DMS79 (cell line): ENCODE results near the gene BBLN.

Source experiments
- DNase-seq: peaks from one replicate; lab custom pipeline; 2025; lab: John Stamatoyannopoulos, UW

BBLN gene

DNA sequence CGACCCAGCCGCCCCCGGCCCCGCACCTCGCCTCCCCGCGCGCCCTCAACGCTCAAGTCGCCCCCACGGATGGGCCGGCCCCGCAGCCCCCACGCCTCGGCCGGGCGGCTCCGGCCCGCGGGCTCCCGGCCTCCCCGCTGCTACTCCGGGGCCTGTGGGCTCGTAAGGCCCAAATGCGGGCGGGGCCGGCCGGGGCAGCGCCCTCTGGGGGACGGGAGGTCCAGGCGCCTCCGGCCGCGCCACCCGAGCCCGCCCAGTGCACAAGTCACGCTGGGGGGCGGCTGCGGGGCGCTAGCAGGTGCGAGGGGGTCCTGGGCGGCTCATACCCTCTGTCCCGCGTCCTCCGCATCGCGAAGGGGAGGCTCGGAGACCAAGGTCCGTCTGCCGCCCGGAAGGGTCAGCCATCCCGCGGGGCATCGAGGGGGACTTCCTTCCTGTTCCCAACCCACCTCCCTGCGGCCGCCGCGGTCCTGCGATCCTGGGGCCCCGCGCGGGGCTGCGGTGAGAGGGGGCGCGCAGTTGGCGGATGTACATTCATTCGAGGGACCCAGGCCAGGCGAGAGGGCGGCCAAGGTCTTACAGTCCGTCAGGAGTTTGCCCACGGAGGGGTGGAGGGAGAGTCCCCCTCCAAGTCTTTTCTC is 31.5 kb downstream of the BBLN start, which contains the start of gene CIZ1:
TSS of gene CIZ1 (minus strand) at position 167 of the 641 bp plus-strand sequence. CDS start 715 bp downstream, outside the sequence.
- DNase-seq, result peak; percentile 58

DNA sequence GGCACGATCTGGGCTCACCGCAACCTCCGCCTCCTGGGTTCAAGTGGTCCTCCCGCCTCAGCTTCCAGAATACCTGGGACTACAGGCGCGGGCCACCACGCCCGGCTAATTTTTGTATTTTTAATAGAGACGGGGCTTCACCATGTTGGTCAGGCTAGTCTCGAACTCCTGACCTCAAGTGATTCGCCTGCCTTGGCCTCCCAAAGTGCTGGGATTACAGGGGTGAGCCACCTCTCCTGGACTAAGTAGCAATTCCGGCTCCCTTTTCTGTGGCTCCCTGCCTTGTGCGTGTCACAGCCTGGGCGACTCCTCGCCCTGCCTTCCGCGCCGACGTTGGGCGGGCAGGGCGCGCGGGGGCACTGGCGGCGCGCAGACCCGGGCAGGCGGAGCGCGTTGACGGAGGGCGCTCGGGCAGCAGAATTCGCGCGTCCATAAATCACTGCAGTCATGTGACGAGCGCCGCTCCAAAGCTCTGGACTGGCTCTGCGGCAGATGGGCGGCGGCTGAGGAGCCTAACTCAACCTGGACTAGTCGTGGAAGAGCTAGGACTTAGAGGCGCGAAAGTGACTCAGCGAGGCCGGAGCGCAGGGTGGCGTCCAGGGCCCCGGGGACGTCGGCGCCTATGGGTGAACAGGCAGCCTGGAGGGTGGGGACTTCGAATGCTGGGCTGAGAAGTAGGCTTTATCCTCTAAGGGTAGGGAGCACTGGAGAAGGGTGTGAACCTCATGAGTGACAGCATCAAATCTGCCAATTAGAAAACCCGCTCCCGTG is 32.7 kb downstream of the BBLN start:
- peak; percentile 85 for DNase-seq

DNA sequence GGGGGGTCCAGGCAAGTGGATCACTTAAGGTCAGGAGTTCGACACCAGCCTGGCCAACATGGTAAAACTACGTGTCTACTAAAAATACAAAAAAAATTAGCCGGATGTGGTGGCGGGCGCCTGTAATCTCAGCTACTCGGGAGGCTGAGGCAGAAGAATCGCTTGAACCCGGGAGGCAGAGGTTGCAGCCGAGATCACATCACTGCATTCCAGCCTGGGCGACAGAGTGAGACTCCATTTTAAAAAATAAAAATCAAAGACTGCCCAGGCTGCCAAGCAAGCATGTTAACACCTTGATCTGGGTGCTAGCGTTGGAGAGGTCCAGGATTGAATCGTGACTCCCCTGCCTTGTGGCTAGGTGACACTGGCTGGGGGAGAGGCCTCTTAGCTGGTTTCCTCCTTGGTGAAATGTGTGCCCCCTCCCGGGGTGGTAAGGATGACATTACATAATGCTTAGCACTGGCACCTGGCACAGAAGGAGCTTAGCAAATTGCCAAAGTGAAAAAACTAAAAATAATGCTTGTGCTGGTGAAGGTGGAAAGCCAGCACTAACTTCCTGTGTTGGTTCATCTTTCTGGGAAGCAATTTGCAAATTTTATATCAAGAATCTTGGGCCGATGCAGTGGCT is 33.5 kb downstream of the BBLN start:
- no peak for DNase-seq

GRCh38 chr9:128201441-128202369 is 41.6 kb downstream of the BBLN start:
- no peak for DNase-seq

- no peak for DNase-seq
Measured at GRCh38 chr9:128202648-128203023, 42.6 kb downstream of the BBLN start.

DNA sequence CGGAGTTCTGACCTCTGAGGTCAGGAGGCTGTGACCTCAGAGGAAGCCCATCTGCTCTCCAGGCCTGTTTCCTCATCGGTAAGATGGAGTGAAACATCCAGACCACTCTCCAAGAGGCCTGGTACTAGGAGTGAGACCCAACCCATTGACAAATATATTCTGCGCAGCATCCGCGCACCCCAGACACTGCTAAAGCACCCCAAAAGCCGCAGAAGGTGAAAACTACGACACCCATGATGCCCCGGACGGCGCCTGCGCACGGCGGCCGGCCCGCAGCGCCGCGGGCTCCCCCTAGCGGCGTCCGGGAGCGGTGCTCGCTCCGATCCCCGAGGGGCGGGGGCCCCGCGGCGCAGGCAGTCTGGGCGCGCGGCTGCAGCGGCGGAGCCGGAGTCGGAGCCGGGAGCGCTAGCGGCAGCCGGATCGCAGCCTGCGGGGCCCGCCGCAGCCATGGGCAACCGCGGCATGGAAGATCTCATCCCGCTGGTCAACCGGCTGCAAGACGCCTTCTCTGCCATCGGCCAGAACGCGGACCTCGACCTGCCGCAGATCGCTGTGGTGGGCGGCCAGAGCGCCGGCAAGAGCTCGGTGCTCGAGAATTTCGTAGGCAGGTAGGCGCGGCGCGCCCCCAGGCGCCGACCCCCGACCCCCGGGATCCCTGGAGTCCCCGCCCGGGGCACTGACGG is 43.1 kb downstream of the BBLN start, which contains the start of gene DNM1:
TSS of gene DNM1 (plus strand) at position 356 of the 683 bp plus-strand sequence. CDS start at position 448, 92 bp downstream.
- DNase-seq, result no peak

DNA sequence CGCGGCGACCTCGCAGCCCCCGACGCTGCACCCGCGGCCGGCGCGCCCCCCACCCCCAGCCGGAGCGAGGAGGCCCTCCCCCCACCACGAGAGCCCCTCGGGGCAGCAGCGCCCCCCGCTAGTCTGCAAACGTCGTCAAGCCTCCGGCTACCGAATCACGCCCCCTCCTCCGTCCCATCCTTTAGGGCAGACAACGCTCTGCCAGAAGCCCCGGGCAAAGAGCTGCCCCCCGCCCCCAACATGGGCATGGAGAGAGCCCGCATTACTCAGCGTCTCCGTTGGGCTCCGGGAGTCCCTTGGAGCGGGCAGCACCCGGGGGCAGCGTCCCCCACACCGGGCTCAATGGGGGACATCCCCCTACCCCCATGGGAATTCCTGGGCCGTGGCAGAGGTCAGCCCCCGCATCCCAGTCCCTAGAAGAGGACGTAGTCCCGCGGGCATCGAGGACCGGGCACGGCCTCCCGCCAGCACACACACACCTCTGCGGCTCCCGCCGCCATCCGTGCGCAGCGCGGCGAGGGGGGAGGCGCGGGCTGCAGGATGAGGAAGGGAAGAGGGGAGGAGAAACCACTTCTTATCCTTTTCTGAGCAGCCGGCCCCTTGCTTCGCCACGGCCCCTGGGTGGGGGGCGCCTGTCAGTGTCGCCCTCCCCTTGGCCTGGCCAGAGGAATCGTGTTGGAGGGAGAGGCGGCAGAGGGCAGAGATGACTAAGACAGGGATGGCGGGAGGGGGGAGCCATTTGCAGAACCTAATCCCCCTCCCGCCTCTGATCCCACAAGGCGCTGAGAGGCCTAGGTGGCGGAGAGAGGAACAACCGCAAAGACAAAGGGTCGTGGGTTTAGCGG is 43.9 kb downstream of the BBLN start:
- DNase-seq, result peak; percentile 69

DNA sequence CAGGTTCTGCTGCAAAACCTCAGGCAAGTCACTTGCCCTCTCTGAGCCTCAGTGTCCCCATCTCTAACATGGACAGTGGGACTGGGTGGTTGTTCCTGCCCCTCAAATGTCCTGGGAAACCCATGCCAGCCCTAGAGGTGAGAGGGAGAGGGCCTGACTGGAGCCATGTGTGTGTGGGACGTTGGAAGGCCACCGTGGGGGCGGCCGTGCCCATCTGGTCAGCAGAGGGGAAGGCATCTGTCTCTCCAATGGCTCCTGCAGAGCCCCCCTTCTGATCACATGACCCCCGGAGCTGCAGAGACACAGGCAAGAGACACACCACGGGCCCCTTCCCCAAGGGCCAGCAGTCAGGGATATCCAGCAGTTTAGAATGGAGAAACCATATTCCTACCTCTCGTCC is 44.8 kb downstream of the BBLN start:
- no peak for DNase-seq

DNA sequence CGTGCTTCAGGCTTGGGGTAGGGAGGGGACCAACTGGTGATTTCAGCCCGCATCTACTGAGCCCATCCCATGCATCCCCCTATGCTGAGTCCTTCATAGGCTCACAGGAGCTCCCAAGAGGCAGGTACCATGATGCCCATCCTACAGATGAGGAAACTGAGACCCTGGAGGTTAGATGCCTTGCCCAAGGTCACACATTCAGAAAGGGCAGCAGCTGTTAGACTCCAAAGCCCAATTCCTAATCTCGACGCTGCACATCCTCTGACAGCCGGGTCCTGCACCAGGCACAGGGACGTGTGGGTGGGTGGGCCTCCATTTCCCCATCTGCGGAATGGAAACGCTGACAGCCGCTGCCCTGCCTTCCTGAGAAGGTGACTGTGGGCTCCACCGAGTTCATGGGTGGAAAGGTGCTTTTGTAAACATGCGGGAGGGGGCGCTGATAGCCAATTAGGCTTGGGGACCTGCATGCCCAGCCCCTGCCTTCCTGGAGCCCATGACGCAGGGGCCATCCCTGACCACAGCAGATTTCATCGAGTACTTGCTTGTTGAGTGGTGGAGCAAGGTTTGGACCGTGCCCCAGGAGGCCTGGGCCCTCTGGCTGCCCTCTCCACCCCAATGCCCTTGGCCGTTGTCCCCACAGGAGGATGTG is 45.4 kb downstream of the BBLN start:
- no peak for DNase-seq

- DNase-seq, result no peak
Measured at GRCh38 chr9:128206484-128206883, 46.4 kb downstream of the BBLN start.

- DNase-seq, result no peak
Measured at GRCh38 chr9:128206916-128207910, 47.1 kb downstream of the BBLN start.

- no peak for DNase-seq
Measured at GRCh38 chr9:128208386-128208785, 48.3 kb downstream of the BBLN start.

DNA sequence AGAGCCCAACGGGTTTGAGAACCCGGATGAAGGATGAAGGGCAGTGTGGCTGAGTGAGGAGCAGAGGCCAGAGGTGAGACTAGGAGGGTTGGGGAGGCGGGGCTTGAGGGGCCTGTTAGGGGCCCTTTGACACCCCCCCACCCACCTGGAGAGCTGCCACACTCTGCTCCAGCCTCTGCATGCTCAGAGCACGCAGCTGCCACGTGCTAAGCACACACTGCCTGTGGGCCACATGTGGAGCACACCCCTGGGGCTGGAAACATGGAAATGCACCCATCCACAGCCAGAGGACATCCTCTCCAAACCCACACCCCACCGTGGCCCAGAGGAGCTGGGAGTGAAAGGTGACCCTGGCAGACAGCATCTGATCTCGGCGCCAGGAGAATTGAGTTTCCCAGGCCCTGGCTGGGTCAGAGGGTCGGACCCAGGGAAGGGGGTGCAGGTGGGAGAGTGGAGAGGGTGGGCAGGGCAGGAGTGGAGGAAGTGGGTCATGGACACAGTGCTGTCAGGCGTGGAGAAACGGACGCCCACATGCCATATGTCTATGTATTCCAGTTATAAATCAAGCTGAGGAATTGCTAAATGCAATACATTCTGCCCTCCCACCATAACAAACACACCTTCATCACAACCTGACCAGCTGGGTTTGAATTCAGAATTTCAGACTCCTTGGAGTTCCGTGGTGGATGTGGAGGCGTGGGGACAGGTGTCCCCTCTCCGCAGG is 49.0 kb downstream of the BBLN start:
- DNase-seq, result no peak

GRCh38 chr9:128211186-128211980 is 51.3 kb downstream of the BBLN start:
- DNase-seq, result no peak

- DNase-seq, result no peak
Measured at GRCh38 chr9:128211981-128212281, 51.9 kb downstream of the BBLN start.
